Activated T-cell treated with anti-CD3 and anti-CD28 coated beads, Interleukin-2, amount 50 U/mL, for 48 hours (primary cell): Measurements from ENCODE around the gene ZNF607.
A peak's percentile ranks its signal among the peaks of the same experiment; 100 is the strongest.
"Not testable (repeated sequence)": the region's sequence is repeated elsewhere in the genome, so short reads cannot be mapped to it uniquely, and the experiment has no call there.

Source experiments
- DNase-seq, 2 experiments: peaks; one replicate each; pipeline ENCODE4 v3.0.0-alpha.2; 2020

Gene ZNF607

DNA sequence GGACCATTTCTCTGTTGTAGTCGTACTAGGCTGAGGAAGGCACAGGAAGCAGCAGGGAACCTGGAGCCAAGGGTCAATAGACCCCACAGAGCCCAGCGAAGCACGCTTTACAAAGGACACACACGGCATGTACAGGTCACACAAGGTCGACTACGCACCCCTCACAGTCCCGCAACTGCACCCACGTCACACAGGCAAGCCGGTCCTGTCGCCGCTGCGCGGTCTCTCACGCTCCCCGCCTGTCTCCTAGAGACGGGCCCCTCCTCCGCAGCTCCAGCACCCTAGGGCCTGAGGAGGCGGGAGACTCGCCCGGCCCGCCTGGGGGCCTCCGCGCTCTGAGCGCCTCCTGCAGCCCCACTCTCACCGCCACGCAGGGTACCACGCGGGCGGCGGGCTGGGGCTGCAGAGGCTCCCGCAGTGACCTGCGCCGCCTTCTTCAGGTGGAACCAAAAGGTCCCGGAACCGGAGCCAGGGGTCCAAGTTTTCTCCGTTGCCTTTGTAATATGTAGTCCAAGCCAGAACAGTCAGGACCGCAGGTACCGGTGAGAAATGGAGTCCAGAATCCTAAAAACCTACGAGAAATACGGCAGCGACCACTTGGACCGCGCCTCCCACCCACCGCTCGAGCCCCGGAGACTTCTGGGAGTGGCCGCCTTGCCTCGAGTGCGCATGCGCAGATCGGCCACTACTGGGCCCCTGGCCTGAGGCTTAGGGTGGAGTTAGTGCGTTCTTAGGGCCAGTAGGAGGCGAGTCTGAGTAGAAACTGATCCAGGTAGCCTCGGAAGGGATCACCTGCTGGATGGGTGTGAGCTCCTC lies at the start of gene ZNF607:
ZNF607 (minus strand) TSS at position 651 of the 816 bp plus-strand sequence. CDS start 8,143 bp downstream, outside the sequence.
- peak; percentile 89 to 91 for DNase-seq

DNA sequence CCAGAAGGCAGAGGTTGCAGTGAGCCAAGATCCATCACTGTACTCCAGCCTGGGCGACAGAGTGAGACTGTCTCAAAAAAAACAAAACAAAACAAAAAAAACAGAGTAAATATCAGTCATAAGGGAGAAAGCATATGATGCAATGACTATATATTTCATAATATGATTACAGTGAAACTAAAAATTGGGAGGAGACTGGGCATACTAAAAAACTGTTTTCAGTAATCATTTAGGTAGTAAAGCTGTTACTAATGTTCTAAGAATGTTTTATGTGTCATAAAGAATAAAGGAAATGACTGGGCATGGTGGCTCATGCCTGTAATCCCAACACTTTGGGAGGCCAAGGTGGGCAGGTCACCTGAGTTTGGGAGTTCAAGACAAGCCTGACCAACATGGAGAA lies 43.9 kb upstream of the ZNF607 start:
- DNase-seq = peak in 1 of 2 experiments; percentile 29

DNA sequence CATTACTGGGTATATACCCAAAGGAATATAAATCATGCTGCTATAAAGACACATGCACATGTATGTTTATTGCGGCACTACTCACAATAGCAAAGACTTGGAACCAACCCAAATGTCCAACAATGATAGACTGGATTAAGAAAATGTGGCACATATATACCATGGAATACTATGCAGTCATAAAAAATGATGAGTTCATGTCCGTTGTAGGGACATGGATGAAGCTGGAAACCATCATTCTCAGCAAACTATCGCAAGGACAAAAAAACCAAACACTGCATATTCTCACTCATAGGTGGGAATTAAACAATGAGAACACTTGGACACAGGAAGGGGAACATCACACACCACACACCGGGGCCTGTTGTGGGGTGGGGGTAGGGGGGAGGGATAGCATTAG lies 38.1 kb upstream of the ZNF607 start:
- not testable (repeated sequence) for DNase-seq

DNA sequence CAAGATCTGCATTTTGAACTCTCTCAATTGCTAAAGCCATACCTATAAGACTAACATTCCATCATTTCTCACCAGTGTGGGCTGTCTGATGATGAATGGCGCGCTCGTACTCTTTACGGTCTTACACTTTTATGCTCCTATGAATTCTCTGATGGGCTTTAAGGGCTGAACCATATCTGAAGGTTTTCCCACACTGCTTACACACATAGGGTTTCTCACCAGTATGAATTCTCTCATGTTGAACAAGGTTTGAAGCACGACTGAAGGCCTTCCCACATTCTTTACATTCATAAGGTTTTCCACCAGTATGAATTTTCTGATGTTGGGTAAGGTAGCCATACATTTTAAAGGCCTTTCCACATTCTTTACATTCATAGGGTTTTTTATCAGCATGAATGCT lies 18.8 kb upstream of the ZNF607 start:
- no peak for DNase-seq

DNA sequence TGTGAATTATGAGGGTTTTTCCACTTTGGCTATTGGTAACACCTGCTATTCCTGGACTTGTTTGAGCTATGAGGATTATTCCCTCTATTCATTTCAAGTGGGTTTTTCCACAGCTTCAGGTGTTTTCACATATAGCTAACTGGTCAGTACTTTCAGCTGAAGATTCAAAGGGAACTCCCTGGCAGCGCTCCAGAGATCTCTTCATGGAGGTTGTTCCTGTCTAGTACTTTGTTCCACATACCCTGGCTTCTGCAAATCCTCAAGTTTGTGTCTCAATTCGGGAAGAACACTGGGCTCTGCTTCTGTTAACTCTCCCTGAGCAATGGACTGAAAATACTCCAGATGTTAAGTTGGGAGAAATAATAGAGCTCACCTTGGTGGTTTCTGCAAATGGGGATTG lies 5.6 kb upstream of the ZNF607 start:
- DNase-seq = no peak

DNA sequence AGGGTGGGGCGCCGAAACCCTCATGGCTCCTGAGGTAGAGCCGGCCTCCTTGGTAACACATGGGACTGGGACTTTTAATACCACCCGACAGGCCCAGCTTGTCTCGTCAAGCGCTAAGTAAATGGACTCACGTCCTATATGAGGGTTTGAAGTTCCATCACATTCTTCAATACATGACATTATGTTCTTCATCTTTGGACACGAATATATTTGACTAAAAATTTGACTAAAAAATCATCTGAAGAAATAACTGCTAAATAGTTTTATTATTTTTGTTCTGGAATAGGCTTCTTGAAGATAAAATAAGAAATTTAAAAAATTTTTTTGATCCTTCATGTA lies 335 bp upstream of the ZNF607 start:
- no peak for DNase-seq

DNA sequence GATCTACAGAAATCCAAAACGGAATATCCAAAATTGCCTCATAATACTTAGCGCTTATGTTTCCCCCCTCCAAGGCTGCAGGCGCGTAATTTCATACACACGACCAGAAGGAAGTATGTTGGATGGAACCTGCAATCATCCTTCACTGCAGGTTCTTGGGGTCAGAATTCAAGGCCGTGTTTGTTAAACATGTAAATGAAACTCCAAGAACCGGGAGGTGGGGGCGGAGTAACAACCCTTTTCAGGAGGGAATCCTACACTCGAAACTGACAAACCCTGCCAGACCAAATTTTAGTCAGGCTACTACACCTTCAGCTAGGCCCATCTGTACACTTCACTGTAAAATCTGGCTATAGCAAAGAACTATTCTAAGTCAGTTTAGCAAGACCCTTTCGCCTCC lies 1.3 kb downstream of the ZNF607 start:
- DNase-seq = no peak

DNA sequence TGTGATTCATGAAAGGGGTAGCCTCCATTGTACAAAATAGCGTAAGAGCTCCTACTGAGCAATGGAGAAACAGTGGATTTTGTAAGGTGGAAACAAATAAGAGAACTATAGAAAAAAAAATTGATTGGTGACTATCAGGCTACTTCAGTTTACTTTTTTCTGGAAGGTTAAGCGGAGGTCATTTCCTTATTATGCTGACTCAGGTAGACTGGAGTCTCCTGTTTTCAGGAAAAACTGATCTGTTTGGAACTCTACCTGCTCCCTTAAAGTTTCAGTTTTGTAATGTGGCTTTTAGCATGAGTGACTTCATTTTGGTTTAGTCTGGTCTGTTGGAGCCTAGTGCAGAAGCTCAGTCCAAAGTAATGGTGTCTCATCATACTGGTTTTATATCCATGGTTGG lies 3.4 kb downstream of the ZNF607 start:
- no peak for DNase-seq

DNA sequence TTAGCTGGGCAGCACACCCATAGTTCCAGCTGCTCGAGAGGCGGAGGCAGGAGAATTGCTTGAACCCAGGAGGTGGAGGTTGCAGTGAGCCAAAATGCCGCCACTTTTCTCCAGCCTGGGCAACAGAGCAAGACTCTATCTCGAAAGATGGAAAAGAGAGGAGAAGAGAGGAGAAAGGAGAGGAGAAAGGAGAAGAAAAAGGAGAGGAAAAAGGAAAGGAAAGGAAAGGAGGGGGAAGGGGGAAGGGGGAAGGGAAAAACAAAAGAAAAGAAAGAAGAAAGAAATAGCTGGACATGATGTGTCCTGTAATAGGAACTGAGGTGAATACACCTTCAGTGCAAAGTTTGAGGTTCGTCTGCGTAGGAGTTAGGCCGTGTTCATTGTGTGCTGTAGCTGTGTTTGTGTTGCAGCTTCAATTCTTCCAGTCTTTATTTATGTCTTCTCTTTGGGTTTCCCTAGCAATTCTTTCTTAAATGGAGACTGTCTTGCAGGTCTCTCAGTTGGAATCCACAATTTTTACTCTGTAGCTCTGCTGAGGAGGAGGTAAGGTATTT lies 13.4 kb downstream of the ZNF607 start:
- no peak for DNase-seq

DNA sequence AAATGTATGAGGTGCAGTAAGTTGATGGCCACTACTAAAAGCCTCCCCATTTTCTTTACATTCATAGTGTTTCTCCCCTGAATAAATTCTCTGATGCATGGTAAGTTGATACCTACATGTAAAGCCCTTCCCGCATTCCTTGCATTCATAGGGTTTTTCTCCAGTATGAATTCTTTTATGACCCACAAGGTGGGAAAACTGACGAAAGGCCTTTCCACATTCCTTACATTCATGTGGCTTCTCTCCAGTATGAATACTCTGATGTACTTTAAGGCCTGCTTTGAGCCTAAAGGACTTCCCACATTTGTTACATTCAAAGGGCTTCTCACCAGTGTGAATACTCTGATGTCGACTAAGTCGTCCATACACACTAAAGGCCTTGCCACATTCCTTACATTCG lies 20.5 kb downstream of the ZNF607 start:
- DNase-seq = no peak

DNA sequence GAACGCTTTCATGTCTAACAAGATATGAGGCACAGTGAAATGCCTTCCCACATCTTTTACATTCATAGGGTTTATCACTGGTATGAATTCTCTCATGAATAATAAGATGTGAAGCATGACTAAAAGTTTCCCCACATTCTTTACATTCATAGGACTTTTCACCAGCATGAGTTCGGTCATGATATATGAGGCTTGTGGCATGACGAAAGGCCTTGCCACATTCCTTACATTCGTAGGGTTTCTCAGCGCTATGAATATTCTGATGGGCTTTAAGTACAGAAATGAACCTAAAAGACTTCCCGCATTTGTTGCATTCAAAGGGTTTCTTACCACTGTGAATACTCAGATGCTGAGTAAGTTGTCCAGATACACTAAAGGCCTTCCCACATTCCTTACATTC lies 21.3 kb downstream of the ZNF607 start:
- DNase-seq = no peak

DNA sequence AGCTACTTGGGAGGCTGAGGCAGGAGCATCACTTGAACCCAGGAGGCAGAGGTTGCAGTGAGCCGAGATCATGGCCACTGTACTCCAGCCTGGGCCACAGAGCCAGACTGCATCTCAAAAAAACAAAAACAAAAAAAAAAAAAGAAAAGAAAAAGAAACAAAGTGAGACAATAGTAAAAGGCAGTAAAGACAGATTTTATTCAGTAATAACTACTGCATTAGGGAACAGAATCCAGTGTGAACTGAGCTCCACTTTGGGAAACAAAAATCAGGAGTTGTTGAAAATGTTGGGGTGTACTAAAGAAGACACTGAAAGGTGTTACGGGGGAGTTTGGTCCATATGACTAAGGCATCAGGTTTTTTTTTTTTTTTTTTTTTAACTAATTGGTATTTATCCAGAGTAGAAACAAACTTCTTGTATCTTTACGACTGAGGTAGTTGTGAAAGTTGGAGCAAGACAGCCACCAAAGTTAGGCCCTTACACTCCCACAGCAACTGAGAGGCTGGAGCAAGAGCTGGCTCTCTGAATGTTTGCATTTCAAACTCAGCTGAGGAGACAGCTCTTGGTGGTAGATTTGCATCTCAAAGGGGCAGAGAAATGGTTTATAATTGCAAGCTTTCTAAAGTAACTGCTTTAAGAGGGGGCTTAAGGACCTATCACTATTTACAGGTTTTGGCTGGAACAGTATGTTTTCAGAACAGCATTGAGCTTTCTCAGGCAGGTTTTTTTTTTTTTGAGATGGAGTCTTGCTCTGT lies 24.2 kb downstream of the ZNF607 start:
- DNase-seq = no peak

DNA sequence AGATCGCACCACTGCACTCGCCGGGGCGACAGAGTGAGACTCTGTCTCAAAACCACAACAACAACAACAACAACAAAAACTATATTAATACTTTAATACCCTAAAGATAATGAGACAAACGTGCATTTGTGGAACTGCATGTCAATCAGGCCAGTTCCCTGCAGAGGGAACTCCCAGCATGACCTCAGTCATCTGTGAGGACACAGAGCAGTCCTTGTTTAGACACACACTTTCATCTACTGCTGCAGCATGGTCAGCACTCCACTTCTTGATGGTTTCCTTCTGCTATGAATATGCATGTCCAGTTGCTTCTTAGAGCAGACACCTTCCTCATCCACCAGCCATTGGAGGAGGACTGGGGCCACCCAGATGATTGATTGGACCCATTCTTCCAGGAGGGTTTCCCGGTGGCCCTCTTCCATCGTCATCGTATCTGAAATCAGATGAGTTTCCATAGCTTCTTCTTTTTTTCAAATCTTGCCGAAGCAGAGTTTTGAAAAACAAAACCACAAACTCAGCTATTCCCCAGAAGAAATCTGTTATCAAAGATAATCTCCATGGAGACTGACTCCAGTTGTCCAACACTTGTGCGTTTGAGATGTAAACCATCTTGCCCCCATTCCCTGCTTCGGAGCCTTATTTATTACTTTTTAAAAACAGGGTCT lies 26.5 kb downstream of the ZNF607 start:
- DNase-seq = no peak

DNA sequence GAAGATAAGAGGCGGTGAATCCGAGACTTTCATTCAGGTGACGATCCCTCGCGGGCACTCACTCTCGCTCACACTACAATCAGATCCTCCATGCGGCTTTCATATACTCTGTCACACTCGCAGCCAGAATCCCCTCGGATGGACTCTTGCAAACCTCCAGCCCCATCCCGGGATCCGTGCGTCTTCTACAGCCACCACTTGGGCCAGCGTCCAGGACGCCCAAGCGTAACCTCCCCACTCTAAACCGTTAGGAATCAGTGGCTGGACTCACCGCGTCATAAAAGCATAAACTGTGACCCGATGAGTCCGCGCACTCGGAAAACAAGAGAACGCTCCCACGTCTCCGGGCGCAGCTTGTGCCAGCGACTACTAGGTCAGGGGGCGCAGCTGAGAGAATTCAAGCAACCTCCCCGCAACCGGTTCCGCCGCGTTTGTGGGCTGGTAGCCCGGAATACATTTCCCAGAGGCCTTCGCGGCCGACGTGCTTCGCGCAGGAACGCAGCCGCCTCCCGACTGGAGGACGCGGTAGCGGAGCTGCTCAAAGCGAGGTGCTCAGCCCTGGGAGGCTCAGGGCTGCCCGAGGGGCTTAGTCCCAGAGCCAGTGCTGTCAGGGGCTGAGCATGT lies 27.6 kb downstream of the ZNF607 start:
- DNase-seq = peak; percentile 78 to 83

DNA sequence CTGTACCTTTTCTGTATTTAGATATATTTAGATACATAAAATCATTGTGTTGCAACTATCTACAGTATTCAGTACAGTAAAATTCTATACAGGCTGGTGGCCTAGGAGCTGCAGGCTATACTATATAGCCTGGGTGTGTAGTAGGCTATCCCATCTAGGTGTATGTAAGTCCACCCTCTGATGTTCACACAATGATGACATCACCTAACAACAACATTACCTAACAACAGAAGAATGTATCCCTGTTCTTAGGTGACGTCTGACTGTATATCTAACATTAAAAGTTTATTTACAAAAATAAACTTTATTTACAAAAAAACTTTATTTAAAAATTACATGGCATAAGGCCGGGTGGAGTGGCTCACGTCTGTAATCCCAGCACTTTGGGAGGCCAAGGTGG lies 36.0 kb downstream of the ZNF607 start:
- no peak for DNase-seq

DNA sequence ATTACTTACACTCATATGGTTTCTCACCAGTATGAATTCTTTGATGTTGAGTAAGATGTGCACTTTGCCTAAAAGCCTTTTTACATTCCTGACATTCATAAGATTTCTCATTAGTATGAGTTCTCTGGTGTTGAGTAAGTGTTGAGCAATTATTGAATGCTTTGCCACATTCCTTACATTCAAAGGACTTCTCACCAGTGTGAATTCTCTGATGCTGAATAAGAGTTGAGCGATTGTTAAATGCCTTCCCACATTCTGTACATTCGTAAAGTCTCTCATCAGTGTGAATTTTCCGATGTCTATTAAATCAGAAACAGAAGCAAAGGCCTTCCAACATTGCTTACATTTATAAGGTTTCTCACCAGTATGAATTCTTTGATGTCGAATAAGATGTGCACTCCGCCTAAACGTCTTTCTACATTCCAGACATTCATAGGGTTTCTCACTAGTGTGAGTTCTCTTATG lies 50.1 kb downstream of the ZNF607 start:
- no peak for DNase-seq

DNA sequence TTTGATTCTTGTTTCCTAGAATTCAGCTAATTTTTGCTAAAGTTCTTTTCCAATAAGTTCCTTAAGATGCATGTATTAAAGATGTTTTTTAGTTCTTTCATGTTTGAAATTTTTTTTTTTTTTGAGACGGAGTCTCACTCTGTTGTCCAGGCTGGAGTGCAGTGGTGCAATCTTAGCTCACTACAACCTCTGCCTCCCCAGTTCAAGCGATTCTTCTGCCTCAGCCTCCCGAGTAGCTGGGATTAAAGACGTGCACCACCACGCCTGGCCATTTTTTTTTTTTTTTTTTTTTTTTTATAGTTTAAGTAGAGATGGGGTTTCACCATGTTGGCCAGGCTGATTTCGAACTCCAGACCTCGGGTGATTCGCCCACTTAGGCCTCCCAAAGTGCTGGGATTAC lies 62.4 kb downstream of the ZNF607 start:
- DNase-seq = not testable (repeated sequence)

DNA sequence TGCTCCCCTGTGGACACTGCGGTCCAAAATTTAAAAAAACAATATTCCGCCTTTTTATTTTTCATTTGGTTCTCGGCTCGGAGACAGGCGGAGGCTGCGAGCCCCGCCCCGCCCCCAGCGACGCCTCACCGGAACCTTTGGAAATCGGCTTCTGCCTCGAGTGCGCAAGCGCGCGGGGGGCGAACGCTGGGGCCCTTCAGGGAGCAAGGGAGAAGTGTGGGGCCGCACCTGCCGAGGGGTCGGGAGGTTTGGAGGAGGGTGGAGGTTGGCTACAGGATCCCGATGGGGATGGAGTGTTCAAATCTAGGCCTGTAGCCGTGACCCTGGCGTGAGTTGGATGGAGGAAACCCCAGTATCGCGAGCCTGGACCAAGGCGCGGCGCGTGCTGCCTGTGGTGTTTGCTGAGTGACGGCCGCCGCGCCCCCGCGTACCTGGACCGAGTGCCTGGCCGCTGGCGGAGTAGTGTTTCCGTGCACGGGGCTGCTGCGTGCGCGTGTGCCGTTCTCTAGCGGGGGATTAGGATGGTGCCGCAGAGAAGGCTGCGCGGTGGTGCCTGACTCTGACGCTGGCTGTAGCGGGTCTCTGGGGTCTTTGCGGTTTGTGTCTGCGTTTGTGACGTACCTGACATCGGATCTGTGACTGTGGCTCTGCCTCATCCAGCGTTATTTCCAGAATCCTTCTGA lies 63.7 kb downstream of the ZNF607 start:
- DNase-seq = peak; percentile 88 to 90

DNA sequence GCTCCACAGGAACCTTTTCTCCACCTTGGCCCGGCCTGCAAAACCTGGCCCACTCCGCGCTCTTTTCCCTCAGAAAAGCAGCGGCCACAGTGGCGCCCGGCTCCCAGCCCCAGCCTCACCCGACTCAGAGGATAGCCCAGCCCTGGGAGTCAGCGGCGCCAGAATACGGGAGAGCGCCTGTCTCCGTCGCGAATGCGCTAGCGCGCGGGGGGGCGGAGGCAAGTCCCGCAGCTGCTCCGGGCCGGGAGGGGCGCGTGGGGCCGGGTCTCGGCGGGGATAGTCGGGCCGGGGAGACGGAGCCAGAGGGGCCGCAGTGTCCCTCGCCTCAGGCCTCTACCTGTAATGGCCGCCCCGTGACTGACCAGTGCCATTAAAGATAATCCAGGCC lies 64.3 kb downstream of the ZNF607 start, which contains the start of gene ZFP30:
ZFP30 (minus strand) TSS at position 165 of the 388 bp plus-strand sequence. CDS start 7,643 bp downstream, outside the sequence.
- peak; percentile 80 to 84 for DNase-seq

DNA sequence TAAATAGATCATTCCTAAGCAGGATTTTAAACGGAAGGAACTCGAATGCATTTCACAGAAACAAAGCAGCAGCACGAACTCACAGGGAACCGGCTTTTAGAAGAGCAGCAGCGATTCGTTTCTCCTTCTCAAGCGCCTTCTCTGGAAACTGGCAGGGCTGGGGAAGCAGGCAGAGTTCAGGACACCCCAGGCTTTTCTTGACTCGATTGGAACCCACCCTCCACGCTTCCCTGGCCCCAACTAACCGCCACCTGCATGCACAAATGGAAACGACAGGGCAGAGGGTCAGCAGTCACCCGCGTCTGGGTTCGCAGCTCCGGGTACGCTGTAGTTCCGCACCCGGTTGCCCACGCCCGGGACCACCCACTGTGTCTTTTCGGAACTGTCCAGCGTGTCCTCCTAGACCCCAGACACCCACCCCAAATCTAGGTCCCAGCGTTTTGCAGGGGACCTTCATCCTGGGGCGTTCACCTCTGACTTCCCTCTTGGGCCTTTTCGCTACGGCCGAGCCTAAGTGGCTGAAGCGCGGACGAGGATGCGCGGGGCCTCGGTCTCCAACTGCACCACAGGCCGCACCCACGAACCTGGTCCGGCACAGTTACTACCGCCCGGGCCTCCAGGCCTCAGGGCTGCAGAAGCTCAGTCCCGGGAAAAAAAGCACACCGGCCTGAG lies 64.8 kb downstream of the ZNF607 start:
- DNase-seq = peak in 1 of 2 experiments; percentile 61

DNA sequence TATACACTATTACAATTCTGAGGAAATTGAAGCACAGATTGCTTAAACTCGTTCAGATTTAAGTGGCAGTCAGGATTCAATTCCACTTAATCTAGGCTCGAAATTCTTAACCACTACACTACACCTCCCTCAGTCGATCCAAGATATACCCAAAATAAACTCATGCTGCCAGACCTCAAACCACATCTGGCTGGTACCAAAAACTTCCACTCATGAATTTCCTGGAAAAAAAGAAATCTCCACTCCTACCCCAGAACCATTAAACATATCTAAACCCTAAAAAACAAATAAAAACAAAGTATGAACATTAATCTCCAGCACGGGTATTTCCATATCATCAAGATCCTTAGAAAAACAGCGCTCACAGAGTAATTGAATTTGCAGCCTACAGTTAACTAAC lies 65.4 kb downstream of the ZNF607 start:
- DNase-seq = no peak
